Hematopoietic multipotent progenitor cell treated with erythropoietin and hydrocortisone succinate and interleukin-3 and kit ligand, for 8 days (in vitro differentiated cells): Measurements from ENCODE around the gene FAM3A.
A peak's percentile ranks its signal among the peaks of the same experiment; 100 is the strongest.

Experiments
- DNase-seq: peaks from one replicate; pipeline ENCODE4 v3.0.0-alpha.2; 2015

FAM3A gene

DNA sequence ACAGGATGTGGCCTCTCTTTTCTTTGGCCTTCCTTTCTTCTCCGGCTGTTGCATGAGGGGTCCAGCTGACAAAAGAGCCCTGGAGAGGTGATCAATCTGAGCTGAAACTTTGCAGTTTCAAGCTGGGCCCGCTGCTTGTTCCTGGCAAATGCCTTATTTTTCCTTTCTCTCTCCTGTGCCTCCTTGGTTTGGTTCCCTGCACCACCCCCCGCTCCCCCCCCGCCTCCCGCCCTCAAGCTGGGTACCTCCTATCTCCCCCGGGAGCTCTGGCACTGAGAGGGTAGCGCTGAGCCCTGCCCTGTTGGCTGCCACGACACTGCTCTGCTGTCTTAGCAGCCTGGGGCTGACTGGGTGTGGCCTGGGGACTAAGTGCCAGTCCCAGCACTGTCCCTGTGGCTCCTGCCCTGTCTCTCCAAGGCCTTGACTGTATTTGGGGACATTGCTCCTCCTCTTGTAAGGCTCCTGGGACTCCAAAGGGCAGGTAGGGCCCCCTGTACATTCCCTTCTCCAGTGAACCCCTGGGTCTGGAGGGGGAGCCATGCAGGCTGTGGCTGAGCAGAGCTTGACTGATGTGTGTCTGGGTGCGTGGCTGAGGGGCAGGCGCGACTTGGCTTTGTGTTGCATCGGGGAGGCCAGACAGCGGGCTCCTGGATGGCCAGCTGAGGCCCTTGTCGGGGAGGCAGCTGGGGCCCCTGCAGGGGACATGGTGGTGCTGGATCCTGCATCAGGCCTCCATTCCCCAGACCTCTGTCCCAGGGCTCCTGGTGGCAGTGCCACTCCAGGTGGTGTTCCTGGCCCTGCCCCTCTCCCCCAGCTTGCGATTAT, 56.9 kb downstream of the FAM3A start:
- DNase-seq: peak; percentile 72

DNA sequence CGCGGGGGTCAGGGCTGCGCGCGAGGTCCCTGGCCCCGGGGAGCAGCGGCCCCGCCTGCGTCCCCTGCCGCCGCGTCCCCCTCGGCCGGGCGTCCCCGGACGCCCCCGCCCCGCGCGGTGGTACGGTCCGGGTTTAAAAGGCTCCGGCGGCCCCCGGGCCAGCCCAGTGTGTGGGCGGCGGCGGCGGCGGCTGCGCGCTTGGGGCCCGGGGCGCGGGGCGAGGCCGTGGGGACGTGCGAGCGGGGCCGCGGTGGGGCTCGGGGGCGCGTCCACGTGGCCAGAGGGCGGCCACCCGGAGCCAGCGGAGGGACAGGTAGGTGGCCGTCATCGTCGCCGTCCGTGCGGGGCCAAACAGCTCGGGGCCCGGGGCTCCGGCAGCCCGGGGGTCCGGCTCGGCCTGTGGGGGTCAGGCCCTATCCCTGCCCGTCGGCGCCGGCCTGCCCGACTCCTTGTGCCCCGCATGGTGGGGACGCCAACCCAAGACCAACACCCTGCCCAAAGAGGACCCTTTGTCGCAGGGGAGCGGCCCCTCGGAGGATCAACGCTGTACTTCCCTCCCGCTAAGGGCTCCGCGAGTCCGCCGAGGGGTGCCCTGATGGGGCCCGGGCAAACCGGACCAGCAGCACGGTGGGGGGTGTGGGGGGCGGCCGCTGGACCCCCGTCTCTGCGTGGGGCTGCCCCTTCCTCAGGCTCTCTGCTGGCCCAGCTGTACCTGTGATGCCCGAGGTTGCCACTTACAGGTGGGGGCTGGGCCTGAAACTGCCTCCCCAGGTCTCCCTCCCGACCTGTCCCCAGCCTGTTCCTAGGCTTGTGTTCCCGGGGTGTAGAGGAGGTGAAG, 57.7 kb downstream of the FAM3A start, which contains the start of gene PLXNA3:
Gene PLXNA3 (plus strand): TSS at position 166 of the 838 bp plus-strand sequence. CDS start 1,903 bp downstream, outside the sequence.
- DNase-seq: peak; percentile 6

DNA sequence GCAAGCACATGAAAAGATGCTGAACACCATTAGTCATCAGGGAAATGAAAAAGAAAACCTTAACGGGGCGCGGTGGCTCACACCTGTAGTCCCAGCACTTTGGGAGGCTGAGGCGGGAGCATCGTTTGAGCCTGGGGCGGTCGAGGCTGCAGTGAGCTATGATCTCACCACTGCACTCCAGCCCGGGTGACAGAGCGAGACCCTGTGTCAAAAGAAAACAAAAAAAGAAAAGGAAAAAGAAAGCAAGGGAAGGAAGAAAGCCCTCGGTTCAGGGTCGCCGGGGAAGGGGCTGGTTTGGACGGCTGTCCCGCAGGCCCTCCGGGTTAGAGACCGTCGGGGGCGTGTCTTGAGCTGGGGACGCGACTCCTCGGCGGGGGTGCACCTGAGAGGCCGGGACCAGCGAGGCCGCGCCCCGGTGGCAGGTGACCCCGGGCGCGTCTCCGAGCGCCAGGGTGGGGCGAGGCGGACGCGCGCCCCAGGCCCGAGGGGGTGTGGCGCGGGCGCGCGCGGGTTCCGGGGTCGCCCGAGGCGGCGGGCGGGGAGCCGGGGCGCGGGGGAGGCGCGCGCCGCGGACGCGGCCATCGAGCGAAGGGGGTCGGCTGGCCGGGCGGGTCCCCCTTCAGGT, 58.4 kb downstream of the FAM3A start:
- peak; percentile 2 for DNase-seq
